HL-60/S4 (cell line): ENCODE results near the gene SLC12A7.
"Not testable (repeated sequence)": the region's sequence is repeated elsewhere in the genome, so short reads cannot be mapped to it uniquely, and the experiment has no call there.

Experiments
- in situ Hi-C: fragments of 300-500 bp; cut with MboI; formaldehyde crosslinking; loops from 2 replicates; pipeline ENCODE4 v1.14.3; 2022; ENCODE audit warnings: low sequenced_read_pairs

Gene SLC12A7

DNA sequence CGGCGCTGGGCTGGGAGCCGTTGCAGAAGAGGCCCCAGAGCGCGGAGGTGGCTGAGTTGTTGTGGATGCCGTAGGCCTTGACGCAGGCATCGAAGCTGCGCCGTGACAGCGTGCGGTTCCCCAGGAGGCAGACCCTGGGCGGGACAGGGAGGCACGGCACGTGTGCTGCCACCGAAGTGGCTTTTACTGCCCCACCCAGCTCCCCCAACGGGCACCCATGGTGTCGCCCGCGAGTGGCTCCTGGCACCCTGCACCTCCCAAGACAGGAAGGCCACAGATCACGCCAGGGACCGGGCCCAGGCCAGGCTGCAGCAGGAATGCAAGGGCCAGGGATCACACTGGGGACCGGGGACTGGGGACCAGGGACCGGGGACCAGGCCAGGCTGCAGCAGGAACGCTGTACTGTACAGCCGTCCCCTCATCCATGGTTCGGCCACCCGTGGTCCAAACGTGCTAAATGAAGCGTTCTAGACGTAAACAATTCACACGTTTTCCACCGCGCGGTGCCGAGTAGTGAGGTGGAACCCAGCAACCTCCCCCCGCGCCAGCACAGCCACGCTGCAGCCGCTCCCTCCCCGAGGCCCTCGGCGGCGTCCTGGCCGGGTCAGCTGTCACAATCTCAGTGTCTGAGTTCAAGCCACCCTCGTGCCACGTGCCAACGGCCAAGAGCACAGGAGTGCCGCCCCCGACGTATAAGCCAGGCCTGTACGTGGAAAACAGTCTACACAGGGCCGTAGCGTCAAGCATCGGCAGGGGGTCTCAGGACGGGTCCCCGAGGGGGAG, 27.8 kb downstream of the SLC12A7 start:
- in situ Hi-C loops: no loop called here

DNA sequence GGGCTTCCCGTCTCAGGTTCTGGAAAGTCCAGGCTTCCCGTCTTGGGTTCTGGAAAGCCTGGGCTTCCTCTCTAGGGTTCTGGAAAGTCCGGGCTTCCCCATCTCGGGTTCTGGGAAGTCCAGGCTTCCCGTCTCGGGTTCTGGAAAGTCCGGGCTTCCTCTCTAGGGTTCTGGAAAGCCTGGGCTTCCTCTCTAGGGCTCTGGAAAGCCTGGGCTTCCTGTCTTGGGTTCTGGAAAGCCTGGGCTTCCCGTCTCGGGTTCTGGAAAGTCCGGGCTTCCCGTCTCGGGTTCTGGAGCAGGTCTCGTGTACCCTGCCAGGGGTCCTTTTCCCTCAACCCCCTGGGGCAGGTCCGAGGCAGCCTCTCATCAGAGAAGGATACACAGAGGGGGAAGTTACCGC, 28.8 kb downstream of the SLC12A7 start:
- in situ Hi-C loops: not testable (repeated sequence)

DNA sequence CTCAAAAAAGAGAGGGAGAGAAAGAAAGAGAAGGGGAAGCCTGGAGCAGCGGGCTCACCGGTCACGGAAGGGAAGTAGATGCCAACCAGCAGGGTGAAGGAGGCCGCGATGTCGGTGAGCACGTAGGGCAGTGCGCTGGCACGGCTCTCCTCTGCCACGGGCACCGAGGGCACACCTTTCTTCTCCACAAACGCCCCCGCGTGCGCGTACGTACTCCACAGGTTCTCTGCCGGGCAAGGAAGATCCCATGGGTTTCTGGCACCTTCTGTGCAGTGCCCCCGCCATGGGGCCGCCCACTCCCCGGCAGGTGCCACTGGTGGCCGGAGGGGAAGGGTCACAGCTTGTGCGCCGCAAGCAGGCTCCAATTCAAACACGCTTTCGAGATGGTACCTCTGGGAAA, 30.3 kb downstream of the SLC12A7 start:
- in situ Hi-C loops: no loop called here

DNA sequence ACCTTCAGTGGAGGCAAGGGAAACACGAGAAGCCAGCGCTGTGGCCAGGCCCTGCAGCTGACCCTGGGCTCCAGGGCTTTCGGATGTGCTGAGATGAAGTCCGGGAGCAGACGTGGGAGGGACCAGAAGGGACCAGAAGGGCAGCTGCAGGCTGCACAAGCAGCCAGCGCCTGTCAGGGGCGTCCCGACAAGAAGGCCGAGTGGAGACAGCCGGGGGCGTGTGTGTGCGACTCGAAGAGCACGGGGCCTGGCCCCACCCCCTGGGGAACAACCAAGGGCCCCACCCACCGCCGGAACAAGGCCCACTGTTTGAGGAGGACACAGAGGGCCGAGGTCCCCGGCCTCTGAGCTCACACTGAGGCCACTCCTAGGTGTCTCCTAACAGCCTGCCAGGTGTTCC, 31.4 kb downstream of the SLC12A7 start:
- in situ Hi-C loops: no loop called here

DNA sequence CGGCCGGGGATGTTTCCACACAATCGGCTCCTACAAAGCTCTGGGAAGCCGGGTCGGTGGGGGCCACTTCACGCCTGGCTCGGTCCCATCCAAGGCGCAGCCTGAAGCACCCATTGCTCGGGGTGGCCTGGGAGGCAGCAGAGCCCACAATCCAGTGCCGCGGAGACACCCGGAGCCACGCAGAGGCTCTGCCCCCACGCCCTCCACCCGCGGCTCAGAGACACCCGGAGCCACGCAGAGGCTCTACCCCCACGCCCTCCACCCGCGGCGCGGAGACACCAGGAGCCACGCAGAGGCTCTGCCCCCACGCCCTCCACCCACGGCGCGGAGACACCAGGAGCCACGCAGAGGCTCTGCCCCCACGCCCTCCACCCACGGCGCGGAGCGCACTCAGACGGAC, 31.9 kb downstream of the SLC12A7 start:
- in situ Hi-C loops: no loop called here

DNA sequence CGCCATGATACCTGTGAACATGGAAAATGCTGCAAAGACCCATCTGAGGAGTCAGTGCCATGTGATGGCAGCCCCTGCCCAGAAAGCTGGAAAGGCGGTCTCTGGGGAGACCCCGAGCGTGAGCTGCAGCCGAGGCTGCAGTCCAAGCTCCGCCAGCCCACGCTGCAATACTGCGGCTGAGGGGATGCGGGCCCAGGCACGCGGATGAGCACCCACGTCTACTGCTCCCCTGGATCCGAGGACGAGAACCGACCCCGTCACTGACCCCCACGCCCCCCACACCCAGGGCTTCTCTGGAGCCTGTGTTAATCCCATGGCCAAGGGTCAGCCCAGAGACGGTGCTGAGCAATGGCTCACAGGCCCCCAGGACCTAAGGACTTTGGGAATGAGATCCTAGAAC, 32.4 kb downstream of the SLC12A7 start:
- in situ Hi-C loops: no loop called here

DNA sequence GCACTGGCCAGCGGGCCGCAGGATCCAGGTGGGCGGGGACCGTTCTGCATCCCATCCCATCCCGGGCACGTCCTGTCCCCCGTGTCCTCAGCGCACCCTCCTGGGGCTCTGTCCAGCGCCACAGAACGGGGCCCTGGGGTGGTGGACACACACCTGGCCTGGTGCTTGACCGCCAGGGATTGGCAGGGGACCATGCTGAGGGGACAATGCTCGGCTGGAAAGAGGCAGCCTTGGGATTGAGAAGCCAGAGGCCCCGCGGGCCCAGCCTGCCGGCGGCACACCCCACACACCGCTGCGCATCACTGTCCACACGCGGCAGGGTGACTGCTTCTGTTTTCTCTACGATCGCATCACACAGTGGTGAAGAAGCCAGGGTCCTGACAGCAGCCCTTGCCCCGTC, 33.0 kb downstream of the SLC12A7 start:
- in situ Hi-C loops: no loop called here

DNA sequence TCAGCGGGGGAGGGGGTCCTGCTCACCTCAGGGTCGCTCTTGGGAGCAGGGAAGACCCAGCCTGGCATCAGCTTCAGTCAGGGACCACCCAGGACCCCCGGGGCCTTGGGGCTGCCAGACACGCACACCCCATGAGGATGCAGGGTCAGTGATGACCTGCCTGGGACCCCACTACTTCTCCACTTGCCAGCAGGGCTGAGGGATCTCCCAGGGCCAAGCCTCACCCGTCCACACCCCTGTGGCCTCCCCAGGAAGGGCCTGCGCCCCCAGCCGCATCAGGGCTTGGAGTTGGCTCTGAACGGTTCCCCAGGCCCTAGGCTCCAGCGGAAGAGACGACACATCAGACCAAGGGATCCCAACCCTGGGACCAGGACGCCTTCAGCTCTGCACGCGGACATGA, 33.7 kb downstream of the SLC12A7 start:
- in situ Hi-C loops: no loop called here

DNA sequence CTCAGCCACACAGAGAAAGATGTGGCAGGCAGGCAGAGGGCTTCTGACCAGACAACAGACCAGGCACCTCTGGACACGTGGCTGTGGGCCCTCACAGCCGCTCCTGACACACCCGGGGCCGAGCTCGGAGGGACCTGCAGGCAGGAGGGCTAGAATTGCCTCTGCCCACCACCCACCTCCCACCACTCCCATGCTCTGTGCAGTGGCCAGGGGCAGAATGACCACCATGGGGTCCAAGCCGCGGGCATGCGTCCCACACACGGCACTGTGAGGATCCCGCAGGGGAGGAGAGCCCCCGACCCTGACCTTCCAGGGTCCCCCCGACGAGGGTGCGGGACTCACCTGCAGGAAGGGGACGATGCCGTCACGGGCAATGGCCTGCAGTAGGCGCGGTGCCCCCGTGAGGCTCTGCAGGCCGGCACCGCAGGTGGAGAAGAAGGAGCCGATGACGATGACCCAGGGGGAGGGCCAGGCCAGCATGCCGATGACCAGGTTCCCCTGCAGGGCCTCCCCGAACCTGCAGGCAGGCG, 34.3 kb downstream of the SLC12A7 start:
- in situ Hi-C loops: no loop called here

DNA sequence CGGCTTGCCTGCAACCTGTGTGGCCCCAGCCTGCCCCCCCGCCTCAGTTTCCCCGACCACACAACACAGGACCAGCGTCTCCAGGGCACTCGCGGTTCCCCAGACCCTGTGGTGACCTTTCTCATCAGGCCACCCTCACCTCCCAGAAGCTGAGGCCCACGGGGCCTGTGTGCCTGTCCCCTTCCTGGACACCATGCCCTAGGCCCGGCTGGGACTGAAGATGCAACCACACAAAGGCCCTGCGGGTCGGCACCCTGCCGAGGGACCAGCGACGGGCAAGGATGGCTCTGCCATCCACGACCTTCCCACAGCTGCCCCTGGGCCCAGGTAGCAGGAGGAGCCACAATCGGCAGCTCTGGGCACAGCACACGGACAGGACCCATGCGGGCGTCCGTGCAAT, 34.8 kb downstream of the SLC12A7 start:
- in situ Hi-C loops: no loop called here

DNA sequence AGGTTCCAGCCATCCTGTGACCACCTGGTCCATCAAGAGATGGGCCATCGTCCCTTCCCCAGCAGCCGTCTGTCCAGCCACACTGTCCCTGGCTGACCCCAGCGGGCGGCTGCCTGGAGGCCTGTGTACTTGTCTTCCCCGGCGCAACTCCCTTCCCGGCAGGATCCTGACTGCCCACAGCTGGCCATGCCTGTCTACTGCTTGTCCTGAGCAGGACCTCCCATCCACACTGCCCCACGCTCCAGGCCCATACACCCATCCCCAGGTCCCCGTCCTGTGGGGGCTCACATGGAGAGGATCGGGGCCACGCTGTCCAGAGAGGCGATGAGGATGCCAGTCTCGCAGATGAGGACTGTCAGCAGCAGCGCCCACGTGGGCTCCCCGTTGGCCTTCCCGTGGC, 35.5 kb downstream of the SLC12A7 start:
- in situ Hi-C loops: no loop called here

DNA sequence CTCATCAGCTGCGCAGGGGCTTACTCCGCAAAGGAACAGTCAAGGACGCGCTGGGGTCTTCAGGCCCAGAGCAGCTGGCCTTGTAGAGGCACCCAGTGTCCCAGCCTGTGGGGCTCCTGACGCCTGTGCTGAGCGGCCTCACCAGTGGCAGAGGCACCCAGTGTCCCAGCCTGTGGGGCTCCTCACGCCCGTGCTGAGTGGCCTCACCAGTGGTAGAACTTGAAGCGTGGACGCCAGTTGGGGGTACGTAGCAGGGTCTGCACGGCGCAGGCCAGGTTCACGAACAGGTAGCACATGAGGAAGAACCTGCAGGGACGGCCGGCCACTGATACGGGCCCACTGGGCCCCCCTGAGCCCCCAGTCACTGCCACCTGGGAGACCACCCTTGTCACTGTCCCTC, 35.9 kb downstream of the SLC12A7 start:
- in situ Hi-C loops: no loop called here

DNA sequence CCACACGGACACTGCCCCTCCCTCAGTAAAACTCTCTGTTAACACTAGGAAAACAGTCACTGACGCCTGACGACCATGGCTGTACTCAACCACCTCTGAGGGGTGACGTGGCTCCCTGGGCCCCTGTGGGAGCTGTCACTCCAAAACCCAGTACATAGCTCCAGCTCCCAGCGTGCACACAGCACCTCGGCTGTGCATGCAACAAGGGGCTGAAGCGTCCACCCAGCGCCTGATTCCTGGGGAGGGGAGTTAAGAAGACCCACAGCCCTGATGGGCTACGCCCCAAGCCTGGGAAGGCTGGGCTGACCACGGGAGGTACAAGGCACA, 36.3 kb downstream of the SLC12A7 start:
- in situ Hi-C loops: no loop called here

DNA sequence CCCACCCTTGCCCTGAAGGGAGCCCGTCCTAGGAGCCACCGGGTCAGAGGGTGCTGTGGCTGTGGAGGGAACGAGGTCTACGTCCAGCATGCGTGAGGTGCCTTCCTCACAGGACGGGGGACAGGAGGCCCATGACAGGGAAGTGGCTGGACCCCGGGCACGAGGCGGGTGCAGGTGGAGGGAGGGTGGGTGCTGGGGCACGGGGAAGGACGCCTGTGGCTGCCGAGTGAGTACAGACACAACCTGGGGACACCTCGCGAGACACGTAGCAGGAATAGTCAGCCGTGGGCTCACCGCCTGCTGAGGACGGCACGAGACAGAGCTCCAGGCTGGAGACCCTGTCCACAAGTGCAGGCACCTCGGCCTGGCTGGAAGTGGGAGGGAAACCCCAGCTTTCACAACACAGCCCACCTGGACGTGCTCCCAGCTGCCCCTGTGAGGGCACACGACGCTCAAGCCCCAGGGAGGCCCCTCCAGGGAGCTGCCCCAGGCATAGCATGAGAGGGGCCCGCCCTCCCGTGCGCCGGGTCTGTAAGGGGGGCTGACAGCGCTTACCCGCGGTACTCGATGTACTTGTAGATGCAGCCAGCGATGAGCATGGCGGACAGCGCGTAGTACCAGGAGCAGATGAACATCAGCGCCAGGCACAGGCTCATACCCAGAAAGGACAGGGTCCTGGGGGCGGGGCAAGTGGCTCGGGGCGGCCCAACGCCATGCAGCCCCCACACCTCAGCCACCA, 36.9 kb downstream of the SLC12A7 start:
- in situ Hi-C loops: no loop called here

DNA sequence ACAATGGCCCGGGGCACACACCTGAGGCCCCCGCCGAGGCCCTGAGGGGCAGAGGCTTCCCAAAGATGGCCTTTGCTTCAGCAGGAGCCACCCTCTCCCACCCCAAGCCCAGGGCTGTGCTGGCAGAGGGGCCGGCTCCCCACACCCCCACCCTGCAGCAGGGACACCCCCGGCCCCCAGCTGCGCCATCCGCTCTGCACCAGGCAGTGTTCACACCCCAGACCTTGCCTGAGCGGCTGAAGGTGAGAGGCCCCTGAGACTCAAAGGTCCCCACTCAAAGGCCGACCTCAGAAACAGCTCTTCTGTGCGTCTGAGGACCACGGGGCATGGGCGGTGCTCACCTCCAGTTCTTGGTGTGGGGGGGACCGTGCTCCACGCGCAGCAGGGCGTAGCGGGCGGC, 37.6 kb downstream of the SLC12A7 start:
- in situ Hi-C loops: no loop called here

DNA sequence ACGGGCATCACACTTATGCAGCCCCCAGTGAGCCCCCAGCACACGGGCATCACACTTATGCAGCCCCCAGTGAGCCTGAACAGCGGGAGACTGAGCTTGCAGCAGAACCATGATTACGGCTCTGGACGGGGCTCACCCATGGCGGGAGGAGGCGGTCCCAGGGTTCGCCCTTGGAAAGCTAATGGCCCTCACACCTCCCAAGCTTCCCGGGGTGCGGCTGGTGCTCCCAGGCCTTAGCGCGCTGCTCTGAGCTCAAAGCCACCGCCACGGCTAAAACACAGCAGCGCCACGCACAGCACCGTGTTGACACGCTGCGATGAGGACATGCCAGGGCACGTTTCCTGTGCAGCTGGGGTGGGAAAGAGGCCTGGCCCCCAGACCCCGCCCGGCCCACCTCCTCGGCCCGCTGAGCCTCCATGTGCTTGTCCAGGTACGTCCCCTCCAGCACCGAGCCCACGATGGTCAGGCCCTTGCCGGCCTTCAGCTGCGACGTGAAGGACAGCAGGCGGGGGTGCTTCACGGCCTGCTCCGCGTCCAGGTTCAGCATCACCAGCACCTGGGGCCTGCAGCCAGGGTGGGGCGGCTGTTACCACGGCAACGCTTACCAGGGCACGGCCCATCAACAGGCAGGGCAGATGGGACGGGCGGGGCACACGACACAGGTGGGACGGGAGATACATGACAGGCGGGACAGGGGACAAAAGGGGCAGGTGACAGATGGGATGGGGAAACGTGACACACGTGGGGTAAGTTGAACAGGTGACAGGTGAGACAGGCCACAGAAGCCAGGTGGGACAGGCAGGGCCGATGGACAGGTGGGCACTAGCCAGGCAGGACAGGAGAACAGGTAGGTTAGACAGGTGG, 38.4 kb downstream of the SLC12A7 start:
- in situ Hi-C loops: no loop called here

DNA sequence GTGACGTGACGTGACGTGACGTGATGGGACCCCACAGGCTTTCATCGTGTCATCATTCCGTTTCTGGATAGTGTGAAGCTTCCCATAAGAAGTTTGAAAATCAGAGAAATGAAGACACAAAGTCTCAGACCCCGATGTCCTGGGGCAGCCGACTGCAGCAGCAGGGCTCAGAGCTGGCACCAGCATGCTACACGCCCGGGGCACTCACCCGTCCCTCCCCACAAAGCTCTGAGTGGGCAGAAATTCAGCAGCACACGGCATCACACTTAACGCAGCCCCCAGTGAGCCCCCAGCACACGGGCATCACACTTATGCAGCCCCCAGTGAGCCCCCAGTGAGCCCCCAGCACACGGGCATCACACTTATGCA, 42.2 kb downstream of the SLC12A7 start:
- in situ Hi-C loops: no loop called here

DNA sequence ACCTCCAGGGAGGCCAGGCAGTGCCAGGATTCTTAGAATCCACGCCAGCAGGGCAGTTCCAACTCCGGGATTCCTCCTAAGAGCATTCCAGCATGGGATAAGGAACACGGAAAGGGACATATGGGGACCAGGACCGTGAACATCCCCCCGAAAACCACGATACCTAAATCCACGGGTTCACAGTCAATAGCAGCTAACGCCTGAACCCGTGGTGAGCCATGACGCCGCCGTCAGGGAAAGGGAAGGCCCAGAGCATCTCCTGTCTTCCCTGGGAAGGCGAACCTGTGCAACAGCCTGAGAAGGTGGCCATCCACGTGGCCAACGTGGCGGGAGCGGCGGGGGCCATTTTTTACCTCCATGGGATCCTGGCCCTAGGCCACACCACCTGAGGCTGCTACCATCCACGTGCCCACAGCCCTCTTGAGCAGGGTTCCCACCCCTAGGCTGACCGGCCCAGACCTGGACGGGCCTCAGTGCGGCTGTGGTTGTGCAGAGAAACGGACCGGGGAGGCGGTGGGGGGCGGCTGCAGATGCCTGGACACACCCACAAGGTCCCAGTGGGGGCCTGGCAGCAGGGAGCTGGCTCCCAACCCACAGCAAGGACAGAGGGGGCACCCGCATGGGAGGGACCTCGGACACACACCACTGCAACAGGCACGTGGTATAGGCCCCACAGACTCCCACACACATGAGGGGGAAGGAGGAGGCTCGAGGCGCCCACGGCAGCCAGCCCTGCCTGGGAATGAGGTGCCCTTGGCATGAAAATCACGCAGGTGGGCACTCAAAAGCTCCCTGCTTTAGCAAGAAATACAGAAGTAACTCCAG, 42.8 kb downstream of the SLC12A7 start:
- in situ Hi-C loops: no loop called here

DNA sequence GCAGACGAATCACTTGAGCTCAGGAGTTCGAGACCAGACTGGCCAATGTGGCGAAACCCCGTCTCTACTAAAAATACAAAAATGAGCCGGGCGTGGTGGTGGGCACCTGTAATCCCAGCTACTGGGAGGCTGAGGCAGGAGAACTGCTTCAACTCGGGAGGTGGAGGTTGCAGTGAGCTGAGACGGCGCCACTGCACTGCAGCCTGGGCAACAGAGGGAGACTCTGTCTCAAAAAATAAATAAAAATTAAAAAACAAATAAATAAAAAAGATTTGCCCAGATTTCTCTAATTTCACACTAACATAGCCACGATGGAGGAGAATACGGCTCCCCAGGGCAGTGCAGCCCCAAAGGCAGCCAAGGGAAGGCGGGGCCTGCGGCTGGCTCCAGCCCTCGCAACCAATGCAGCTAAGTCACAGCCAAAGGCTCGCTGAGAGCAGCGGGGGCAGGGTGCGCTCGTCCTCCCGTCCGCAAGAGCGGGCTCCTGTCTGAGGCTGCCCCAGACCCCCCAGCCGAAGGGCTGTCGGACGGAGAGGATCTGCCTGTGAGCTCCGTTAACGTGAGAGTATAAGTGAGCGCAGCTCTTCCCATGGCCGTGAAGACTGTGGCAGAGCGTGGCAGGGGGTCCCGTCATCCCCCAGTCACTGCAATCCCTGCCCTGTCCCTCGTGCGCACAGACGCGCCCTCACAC, 43.5 kb downstream of the SLC12A7 start:
- in situ Hi-C loops: no loop called here
